ENCODE results near the gene RAB31.

RAB31 gene

GRCh38 chr18:9694952-9695495 is 13.1 kb upstream of the RAB31 start:
- FAIRE-seq, result no peak

- FAIRE-seq, result no peak
Observed at GRCh38 chr18:9695605-9696004, 12.5 kb upstream of the RAB31 start.

GRCh38 chr18:9696112-9696511 is 12.0 kb upstream of the RAB31 start:
- no peak for FAIRE-seq

- no peak for FAIRE-seq
Observed at GRCh38 chr18:9696701-9697100, 11.4 kb upstream of the RAB31 start.

- FAIRE-seq, result no peak
Observed at GRCh38 chr18:9697121-9697520, 11.0 kb upstream of the RAB31 start.

GRCh38 chr18:9698497-9698896 is 9.6 kb upstream of the RAB31 start:
- no peak for FAIRE-seq

- FAIRE-seq, result no peak
Observed at GRCh38 chr18:9700261-9700796, 7.8 kb upstream of the RAB31 start.

- no peak for FAIRE-seq
Observed at GRCh38 chr18:9701609-9702349, 6.3 kb upstream of the RAB31 start.

- FAIRE-seq, result no peak
Observed at GRCh38 chr18:9704233-9705118, 3.6 kb upstream of the RAB31 start.

- FAIRE-seq, result no peak
Observed at GRCh38 chr18:9705183-9705829, 2.8 kb upstream of the RAB31 start.

GRCh38 chr18:9706081-9706935 is 1.8 kb upstream of the RAB31 start:
- FAIRE-seq, result no peak

GRCh38 chr18:9707381-9708056 is 582 bp upstream of the RAB31 start:
- FAIRE-seq, result no peak

- no peak for FAIRE-seq
Observed at GRCh38 chr18:9708434-9709303, 568 bp downstream of the RAB31 start.

- FAIRE-seq, result no peak
Observed at GRCh38 chr18:9709304-9709877, 1.3 kb downstream of the RAB31 start.

- no peak for FAIRE-seq
Observed at GRCh38 chr18:9710037-9710436, 1.9 kb downstream of the RAB31 start.

- FAIRE-seq, result no peak
Observed at GRCh38 chr18:9711361-9712129, 3.4 kb downstream of the RAB31 start.

- FAIRE-seq, result no peak
Observed at GRCh38 chr18:9712130-9712577, 4.1 kb downstream of the RAB31 start.

GRCh38 chr18:9712611-9713010 is 4.5 kb downstream of the RAB31 start:
- FAIRE-seq, result no peak

Measured in A204.1 (cell line).